Activated CD8-positive, alpha-beta T cell treated with anti-CD3 and anti-CD28 coated beads, Interleukin-2, amount 10 ng/mL, durations not matched to agents 7 days and 5 days (primary cell): ENCODE results near the gene SOX9. TPM values are rescaled to one million over a fixed set of nuclear protein-coding genes. Genes with fewer than 3 reads are reported as not detected.

ENCODE experiments used
- ATAC-seq: fragments of 150-1000 bp; cut with Tn5 transposase; one replicate; pipeline ENCODE4 v1.10.0; 2021; ENCODE audit warnings: moderate library complexity
- CTCF ChIA-PET: fragments of 350-600 bp; sonication (Branson Sonifier 250); formaldehyde crosslinking; loops from one replicate; lab custom pipeline; 2021; ENCODE audit warnings: antibody characterized with exemption; lab: Charles Lee
- POLR2A ChIA-PET: fragments of 350-600 bp; sonication (Branson Sonifier 250); formaldehyde crosslinking; loops from one replicate; lab custom pipeline; 2021; ENCODE audit warnings: antibody characterized with exemption; lab: Charles Lee
- DNase-seq: peaks from one replicate; pipeline ENCODE4 v3.0.0-alpha.2; 2020
- H3K27ac Mint-ChIP-seq: one replicate; pipeline ENCODE4 v1.8.0; 2021; ENCODE audit warnings: mild to moderate bottlenecking, mixed read lengths
- H3K27me3 Mint-ChIP-seq: one replicate; pipeline ENCODE4 v1.8.0; 2021; ENCODE audit warnings: low read depth, mixed read lengths
- H3K36me3 Mint-ChIP-seq: one replicate; pipeline ENCODE4 v1.8.0; 2021; ENCODE audit warnings: low read depth, mixed read lengths
- H3K4me1 Mint-ChIP-seq: one replicate; pipeline ENCODE4 v1.8.0; 2021; ENCODE audit warnings: low read depth, mixed read lengths
- H3K4me3 Mint-ChIP-seq: one replicate; pipeline ENCODE4 v1.8.0; 2021; ENCODE audit warnings: mild to moderate bottlenecking, mixed read lengths
- H3K9me3 Mint-ChIP-seq: one replicate; pipeline ENCODE4 v1.8.0; 2022; ENCODE audit warnings: mixed read lengths; ENCODE audit not compliant: insufficient read depth
- total RNA-seq, 2 experiments: library from RNA; stranded (reverse); gene quantifications; one replicate each; pipeline ENCODE4 v1.2.3, GENCODE V29; 2021

The SOX9 gene
- total RNA-seq, 2 experiments from 2014 or later, result not detected

- Mint-ChIP-seq H3K27me3 (peaks cover 29% of the 10 kb centered on the region), H3K27ac (no peak overlapping the region), H3K4me1 (no peaks in the 10 kb centered on the region)
These were observed 7.1 kb upstream of the SOX9 start for GRCh38 chr17:72113751-72114150.

GRCh38 chr17:72115781-72116525, 4.9 kb upstream of the SOX9 start:
- H3K27me3 Mint-ChIP-seq, result peaks cover 48% of the 10 kb centered on the region
- ATAC-seq (no peak), DNase-seq (no peak)
- H3K27ac Mint-ChIP-seq, result no peak overlapping the region
- peaks cover 3% of the 10 kb centered on the region for H3K9me3 Mint-ChIP-seq
- H3K4me1 Mint-ChIP-seq, result no peaks in the 10 kb centered on the region
- ChIA-PET CTCF (no interaction called here), POLR2A (no interaction called here)
- peaks cover 2% of the 10 kb centered on the region for H3K36me3 Mint-ChIP-seq
- no peak overlapping the region for H3K4me3 Mint-ChIP-seq

More at GRCh38 chr17:72113751-72114150, 7.1 kb upstream of the SOX9 start:
- POLR2A ChIA-PET, result no interaction called here
- CTCF ChIA-PET, result interaction anchor here (0.6 kb wide), 1 partner anchor 716 kb away, joined by 3 read pairs; no protein-coding TSS in a partner anchor
- DNase-seq (no peak), ATAC-seq (no peak)
- peaks cover 2% of the 10 kb centered on the region for H3K36me3 Mint-ChIP-seq
- H3K4me3 Mint-ChIP-seq, result no peak overlapping the region
- peaks cover 3% of the 10 kb centered on the region for H3K9me3 Mint-ChIP-seq

DNA sequence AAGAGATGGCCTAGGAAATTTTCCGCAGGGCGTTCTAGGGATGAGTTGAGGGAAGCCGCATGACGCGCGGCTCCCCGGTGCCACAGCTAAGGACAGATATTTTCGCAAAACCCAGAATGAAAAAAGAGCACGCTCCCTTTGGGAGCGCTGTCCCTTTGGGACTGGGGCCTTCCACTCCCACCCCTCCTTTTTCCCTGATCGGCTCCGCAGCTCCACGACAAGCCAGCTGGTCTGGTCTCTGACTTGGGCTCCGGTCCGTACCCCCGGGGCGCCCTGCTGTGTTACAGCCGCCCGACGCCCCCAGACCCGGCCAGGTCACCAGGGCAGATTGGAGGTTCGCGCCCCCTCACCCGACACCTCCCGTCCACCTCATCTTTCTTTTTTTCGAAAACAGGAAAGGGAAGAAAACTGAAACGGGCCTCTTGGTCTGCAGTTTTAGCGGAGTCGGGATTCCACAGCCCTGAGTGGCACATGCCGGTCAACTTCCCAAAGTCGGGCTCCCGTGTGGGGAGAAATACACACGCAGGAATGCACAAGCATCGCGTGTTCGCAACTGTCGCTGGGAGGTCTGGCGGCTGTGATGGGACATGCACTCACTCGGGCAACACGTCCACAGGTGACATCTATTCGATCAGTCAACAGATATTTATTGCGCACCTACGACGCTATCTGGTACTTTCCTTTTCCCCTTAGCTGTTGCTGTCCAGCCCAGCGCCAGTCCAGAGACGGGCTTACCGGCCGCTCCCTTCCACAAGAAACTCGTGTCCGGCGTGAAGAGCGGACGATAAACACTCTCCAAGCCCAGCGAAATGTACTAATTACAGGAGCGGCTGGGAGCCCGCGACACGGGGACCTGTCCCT, 3.9 kb upstream of the SOX9 start:
- ChIA-PET CTCF (no interaction called here), POLR2A (no interaction called here)
- DNase-seq (no peak), ATAC-seq (no peak)
- no peak overlapping the region for H3K4me3 Mint-ChIP-seq
- peaks cover under 1% of the 10 kb centered on the region for H3K4me1 Mint-ChIP-seq
- no peak overlapping the region for H3K27ac Mint-ChIP-seq
- peaks cover 57% of the 10 kb centered on the region for H3K27me3 Mint-ChIP-seq
- H3K9me3 Mint-ChIP-seq, result peaks cover 3% of the 10 kb centered on the region
- peaks cover 2% of the 10 kb centered on the region for H3K36me3 Mint-ChIP-seq

GRCh38 chr17:72117535-72118334, 3.1 kb upstream of the SOX9 start:
- POLR2A ChIA-PET, result no interaction called here
- H3K9me3 Mint-ChIP-seq, result peaks cover 3% of the 10 kb centered on the region
- DNase-seq, result no peak
- CTCF ChIA-PET, result no interaction called here
- peaks cover 63% of the 10 kb centered on the region for H3K27me3 Mint-ChIP-seq
- no peak for ATAC-seq
- H3K4me3 Mint-ChIP-seq, result peak overlapping the region; percentile 25
- H3K27ac Mint-ChIP-seq, result peak overlapping the region; percentile 34
- H3K4me1 Mint-ChIP-seq, result peaks cover 3% of the 10 kb centered on the region
- H3K36me3 Mint-ChIP-seq, result peaks cover 2% of the 10 kb centered on the region

- peak overlapping the region; percentile 45 for H3K4me3 Mint-ChIP-seq
- peak; percentile 42 for DNase-seq
- CTCF ChIA-PET, result no interaction called here
These were observed 2.3 kb upstream of the SOX9 start for GRCh38 chr17:72118335-72119076.

GRCh38 chr17:72119077-72119872, 1.5 kb upstream of the SOX9 start:
- Mint-ChIP-seq H3K36me3 (peaks cover 2% of the 10 kb centered on the region), H3K27ac (no peak overlapping the region), H3K4me3 (no peak overlapping the region), H3K27me3 (peaks cover 76% of the 10 kb centered on the region), H3K9me3 (peaks cover 3% of the 10 kb centered on the region), H3K4me1 (peaks cover 6% of the 10 kb centered on the region)
- ATAC-seq (no peak), DNase-seq (no peak)
- ChIA-PET POLR2A (no interaction called here), CTCF (no interaction called here)

More at GRCh38 chr17:72118335-72119076, 2.3 kb upstream of the SOX9 start:
- Mint-ChIP-seq H3K27me3 (peaks cover 71% of the 10 kb centered on the region), H3K9me3 (peaks cover 3% of the 10 kb centered on the region), H3K4me1 (peaks cover 6% of the 10 kb centered on the region), H3K36me3 (peaks cover 2% of the 10 kb centered on the region), H3K27ac (peak overlapping the region; percentile 55)
- ATAC-seq, result no peak
- POLR2A ChIA-PET, result no interaction called here

DNA sequence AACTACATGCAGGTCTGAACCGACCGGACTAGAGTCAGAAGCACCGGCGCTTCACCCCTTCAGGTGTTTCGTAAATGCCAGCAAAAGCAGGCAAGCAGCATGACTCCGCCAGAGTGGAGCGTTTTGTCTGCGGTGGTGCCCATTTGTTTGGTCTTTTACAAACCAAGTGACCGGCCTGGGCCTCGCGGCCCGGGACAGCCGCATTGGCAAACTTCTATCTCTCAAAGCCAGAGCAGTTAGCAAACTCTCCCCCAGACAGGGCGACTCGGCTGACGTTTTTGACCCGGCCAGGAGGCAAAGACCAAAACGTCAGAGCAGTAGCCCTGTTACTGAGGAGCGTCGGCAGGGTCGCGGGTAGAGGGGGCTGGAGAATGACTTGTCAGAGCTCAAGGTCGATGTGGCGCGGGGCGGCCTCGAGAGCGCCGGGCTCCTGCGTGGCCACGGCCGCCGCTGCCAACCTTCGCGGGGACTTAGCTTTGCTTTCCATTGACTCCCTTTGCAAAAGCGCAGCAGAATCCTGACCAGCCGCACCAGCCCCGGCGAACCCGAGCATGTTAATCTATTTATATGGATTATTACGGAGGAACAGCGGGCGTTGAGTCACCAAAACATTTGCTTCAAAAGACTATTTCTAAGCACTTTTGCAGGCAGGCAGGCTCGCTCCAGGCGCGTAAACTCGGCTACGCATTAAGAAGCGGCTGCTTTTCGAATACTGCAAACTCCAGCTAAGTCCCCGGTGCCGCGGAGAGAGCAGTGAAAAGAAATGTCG, 763 bp upstream of the SOX9 start:
- no peak for ATAC-seq
- DNase-seq, result no peak
- CTCF ChIA-PET, result no interaction called here
- H3K4me1 Mint-ChIP-seq, result peaks cover 6% of the 10 kb centered on the region
- peaks cover 78% of the 10 kb centered on the region for H3K27me3 Mint-ChIP-seq
- H3K27ac Mint-ChIP-seq, result no peak overlapping the region
- H3K9me3 Mint-ChIP-seq, result peaks cover 3% of the 10 kb centered on the region
- H3K36me3 Mint-ChIP-seq, result peaks cover 2% of the 10 kb centered on the region
- POLR2A ChIA-PET, result no interaction called here
- peak overlapping the region; percentile 15 for H3K4me3 Mint-ChIP-seq

DNA sequence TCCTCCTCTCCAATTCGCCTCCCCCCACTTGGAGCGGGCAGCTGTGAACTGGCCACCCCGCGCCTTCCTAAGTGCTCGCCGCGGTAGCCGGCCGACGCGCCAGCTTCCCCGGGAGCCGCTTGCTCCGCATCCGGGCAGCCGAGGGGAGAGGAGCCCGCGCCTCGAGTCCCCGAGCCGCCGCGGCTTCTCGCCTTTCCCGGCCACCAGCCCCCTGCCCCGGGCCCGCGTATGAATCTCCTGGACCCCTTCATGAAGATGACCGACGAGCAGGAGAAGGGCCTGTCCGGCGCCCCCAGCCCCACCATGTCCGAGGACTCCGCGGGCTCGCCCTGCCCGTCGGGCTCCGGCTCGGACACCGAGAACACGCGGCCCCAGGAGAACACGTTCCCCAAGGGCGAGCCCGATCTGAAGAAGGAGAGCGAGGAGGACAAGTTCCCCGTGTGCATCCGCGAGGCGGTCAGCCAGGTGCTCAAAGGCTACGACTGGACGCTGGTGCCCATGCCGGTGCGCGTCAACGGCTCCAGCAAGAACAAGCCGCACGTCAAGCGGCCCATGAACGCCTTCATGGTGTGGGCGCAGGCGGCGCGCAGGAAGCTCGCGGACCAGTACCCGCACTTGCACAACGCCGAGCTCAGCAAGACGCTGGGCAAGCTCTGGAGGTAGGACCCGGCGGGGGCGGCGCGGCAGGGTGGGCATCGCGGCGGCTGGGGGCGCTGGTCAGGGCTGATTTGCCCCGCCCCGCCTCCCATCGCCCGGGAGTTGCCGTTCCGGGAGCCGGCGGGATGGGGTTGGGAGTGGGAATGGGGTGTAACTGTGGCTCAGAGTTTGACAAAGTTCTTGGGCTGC, 567 bp downstream of the SOX9 start:
- peaks cover 72% of the 10 kb centered on the region for H3K27me3 Mint-ChIP-seq
- no peak for DNase-seq
- peaks cover 6% of the 10 kb centered on the region for H3K4me1 Mint-ChIP-seq
- peaks cover 3% of the 10 kb centered on the region for H3K9me3 Mint-ChIP-seq
- CTCF ChIA-PET, result interaction anchor here (0.6 kb wide), 1 partner anchor 33 kb away, joined by 3 read pairs; no protein-coding TSS in a partner anchor
- H3K4me3 Mint-ChIP-seq, result peak overlapping the region; percentile 25
- H3K27ac Mint-ChIP-seq, result peak overlapping the region; percentile 69
- H3K36me3 Mint-ChIP-seq, result peaks cover 2% of the 10 kb centered on the region
- POLR2A ChIA-PET, result no interaction called here
- ATAC-seq, result no peak

GRCh38 chr17:72122010-72122764, 1.4 kb downstream of the SOX9 start:
- H3K27ac Mint-ChIP-seq, result peak overlapping the region; percentile 69
- CTCF ChIA-PET, result interaction anchor here (0.6 kb wide), 1 partner anchor 34 kb away, joined by 3 read pairs; no protein-coding TSS in a partner anchor

More at GRCh38 chr17:72122010-72122764, 1.4 kb downstream of the SOX9 start:
- POLR2A ChIA-PET, result no interaction called here
- Mint-ChIP-seq H3K4me3 (peak overlapping the region; percentile 25), H3K27me3 (peaks cover 64% of the 10 kb centered on the region), H3K9me3 (peaks cover 3% of the 10 kb centered on the region), H3K4me1 (peaks cover 6% of the 10 kb centered on the region), H3K36me3 (peaks cover 2% of the 10 kb centered on the region)
- DNase-seq (no peak), ATAC-seq (no peak)
